Femur (tissue), 1 donor: ENCODE measurements around the gene ANXA4.

Source experiments
- DNase-seq: peaks from one replicate; pipeline ENCODE4 v3.0.0-alpha.2; 2017

Gene ANXA4

DNA sequence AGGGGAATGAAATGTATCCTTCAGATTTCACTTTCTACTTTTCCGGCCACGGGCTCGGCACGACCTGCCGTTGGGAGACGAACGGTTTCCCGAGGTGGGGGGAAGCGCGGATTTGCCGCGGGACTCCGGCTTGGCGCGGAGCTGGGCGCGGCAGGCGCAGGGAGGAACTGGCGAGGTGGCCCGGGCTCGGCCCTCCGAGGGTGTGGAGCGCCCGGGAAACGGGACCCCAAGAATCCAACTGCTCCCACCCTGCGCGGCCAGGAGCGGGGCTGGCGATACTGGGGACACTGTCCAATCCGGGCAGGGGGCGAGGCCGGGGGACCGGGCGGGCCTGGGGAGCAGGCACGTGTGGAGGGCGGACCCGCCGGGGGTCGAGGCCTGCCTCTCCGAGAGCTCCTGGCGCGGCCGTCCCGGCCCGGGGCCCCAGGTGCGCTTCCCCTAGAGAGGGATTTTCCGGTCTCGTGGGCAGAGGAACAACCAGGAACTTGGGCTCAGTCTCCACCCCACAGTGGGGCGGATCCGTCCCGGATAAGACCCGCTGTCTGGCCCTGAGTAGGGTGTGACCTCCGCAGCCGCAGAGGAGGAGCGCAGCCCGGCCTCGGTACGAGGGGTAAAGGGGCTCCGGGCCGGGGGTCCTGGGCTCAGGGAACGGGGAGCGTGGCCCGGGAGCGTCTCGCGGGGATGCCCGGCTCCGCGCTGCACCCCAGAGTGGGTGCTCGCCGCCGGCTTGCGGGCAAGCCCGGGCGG is at the start of gene ANXA4:
Gene ANXA4 (plus strand): TSS at position 560 of the 747 bp plus-strand sequence. CDS start 39,432 bp downstream, outside the sequence.
- DNase-seq, result peak; percentile 85

DNA sequence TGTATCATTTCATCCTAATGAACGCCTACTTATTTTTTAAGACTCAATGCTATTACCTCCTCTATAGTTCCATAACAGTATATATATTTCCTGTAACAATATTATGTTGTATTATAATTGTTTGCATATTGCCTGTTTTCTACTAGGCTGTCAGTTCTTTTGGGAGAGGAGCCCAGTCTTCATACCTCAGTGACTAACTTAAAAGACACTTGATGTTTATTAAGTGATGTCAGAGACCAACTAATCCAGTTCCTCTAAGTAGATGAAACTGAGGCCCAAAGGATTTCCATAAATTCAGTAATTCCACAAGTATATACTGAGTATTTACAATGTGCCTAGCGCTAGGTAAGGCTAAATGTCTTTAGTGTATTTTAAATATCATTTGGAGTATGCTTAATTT is 49.5 kb upstream of the ANXA4 start:
- DNase-seq, result no peak

DNA sequence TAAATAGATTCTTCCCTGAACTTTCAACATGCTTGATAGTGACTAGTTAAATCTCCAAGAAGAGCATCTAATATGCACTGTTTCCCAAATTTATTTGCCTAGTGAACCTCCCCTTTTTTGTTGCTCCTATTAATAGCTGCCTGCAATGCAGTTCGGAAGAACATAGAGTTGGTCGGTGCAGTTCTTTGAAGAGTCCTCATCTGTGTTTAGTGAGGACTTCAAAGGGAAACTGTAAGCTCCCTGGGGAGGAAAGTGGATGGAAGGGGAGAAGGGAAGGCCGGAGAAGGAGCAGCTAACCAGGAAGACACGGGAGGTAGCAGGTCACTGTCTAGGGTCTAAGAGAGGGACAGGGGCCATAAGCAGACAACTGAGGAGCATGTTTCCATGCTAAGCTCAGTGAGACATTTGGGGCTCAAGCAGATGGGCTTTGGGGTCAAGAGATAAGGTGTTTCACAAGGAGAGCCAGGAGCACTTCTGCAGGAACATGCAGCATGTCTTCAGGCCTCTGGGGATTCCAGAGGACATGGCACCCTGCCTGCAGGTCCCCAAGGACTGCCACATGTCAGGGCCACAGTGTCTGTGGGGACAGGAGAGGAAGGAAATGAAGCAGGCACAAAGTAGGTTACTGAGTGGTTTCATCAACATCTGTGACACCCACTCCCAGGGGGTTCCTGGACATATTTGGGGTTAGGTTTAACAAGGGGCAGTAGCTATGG is 48.7 kb upstream of the ANXA4 start:
- DNase-seq, result peak; percentile 33

DNA sequence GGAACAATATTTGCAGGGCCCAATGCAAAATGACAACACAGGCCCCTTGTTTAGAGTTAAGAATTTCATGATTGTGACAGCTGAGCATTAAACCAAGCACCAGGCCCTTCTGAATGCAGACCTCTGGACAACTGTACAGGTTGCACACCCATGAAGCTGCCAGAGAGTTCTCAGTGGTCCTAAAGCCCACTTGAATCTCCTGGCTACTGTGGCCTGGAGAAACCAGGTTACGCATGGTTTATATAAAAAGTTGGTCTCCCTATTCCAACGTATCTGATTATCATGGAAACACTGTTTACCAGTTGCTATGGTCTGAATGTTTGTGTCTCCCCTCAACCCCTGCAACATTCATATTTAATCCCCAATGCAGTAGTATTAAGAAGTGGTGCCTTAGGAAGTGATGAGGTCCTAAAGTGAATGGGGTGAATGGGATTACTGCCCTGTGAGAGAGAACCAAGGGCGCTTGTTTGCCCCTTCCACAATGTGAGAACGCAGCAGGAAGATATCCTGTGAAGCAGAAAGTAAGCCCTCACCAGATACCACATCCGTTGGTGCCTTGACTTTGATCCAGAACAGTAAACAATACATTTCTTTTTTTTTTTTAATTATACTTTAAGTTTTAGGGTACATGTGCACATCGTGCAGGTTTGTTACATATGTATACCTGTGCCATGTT is 48.0 kb upstream of the ANXA4 start:
- no peak for DNase-seq

DNA sequence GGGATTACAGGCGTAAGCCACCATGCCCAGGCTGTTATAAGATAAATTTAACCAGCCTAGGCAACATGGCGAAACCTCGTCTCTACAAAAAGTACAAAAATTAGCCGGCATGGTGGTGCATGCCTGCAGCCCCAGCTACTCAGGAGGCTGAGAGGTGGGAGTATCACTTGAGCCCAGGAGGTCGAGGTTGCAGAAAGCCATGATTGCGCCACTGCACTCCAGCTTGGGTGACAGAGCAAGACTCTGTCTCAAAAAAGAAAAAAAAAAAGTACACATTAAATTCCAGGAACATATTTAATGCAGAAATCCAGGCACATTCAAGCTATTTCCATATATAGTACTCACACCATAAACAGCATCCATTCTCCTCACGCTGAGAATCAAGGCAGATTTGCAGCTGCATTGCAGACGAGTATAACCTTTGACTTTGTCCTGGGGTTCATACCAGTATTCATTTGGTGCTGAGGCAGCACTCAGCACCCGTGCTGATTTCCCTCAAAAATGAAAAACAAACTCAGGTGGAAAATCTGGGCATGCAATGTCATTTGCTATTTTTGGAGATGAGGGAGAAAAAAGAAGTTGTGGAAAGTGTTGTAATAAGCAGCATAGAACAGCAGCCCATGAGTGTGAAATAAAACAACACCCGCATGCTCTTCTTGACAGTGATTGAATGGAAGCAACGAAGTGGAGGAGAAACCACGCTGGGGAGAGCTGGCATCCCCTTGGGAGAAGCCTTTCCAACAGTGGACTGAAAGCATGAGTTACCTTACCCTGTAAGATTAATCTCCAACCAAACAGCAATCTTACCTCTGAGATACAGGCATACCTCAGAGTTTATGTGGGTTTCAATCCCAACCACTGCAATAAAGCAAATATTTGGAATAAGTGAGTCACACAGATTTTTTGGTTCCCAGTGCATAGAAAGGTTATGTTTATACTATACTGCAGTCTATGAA is 46.8 kb upstream of the ANXA4 start:
- DNase-seq, result no peak

DNA sequence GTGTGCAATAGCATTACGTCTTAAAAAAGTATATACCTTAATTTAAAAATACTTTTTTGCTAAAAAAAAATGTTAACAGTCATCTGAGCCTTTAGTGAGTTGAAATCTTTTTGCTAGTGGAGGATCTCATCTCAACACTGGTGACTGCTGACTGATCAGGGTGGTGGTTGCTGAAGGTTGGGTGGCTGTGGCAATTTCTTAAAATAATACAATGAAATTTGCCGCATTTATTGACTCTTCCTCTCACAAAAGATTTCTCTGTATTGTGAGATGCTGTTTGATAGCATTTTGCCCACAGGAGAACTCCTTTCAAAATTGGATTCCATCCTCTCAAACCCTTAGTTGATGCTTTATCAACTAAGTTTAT is 46.1 kb upstream of the ANXA4 start:
- no peak for DNase-seq

DNA sequence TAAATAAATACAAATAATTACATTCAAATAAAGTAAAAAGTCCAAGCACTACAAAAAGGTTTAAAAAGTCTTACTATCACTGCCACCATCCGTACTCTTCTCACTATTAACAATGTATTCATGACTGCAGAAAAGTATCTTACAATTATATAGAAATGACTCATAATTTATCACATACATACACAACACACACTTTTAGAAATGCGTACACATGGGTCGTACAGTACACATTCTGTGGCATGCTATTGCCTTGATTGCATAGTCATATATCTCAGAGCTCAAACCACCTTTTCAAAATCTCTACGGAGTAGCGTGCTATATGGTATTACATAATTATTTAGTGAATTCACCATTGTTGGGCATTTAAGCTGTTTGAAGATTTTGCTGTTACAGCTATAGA is 41.6 kb upstream of the ANXA4 start:
- DNase-seq, result no peak

DNA sequence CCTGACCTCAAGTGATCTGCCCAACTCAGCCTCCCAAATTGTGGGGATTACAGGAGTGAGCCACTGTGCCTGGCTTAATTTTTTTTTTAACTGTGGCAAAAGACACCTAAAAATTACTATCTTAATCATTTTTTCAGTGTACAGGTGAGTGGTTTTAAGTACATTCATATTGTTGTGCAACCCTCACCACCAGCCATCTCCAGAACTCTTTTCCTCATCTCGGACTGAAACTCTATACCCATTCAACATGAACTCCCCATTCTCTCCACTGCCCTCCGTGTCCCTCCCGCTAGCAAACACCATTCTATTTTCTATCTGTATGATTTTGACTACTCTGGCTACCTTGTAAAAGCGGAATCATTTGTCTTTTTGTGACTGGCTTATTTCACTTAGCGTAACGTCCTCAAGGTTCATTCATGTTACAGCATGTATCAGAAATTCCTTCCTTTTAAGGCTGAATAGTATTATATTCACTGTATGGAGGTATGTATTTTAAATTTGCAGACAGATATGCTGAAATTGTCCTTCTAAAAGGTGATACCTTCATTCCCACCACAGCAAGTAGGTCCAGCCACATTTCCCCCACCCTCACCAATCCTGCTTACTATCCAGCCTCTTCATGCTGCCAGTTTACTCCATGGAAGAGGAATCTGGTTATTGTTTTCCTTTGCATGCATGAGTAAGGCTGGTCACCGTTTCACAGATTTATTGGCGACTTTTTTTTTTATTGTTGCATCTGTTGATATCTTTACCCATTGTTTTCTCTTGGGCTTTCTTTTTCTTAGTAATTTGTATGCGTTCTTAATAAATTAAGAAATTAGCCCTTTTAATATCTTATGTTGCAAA is 40.6 kb upstream of the ANXA4 start:
- no peak for DNase-seq

DNA sequence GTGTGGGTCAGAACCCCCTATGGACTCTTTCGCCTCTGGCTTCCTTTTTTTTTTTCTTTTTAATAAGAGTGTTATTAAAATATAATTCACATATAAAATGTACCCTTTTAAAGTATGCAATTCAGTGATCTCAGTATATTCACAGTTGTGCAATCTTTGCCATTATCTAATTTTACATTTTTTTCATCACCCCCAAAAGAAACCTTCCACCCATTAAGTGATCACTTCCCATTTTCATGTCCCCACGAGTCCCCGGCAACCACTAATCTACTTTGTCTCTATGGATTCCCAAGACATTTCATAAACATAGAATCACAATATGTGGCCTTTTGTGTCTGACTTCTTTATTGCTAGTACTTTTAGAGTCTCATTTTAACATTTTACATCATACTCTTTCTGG is 38.7 kb upstream of the ANXA4 start:
- DNase-seq, result no peak

DNA sequence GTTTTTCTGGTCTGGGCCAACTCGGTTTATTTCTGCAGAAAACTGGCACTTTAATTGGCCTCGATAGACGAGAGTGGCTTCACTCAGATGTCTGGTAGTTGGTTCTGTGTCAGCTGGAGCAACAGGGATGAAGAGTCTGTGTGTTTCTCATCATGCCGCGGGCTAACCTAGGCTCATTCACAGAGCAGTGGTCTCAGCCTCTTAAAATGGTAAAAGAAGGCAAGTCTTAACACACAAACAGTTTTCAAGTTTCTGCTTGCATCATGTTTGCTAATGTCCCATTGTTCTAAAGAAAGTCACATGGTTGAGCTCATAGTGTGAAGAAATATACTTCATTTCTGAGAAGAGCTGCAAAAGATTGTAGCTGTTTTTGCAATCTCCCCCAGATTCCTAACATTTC is 37.5 kb upstream of the ANXA4 start:
- DNase-seq, result no peak

DNA sequence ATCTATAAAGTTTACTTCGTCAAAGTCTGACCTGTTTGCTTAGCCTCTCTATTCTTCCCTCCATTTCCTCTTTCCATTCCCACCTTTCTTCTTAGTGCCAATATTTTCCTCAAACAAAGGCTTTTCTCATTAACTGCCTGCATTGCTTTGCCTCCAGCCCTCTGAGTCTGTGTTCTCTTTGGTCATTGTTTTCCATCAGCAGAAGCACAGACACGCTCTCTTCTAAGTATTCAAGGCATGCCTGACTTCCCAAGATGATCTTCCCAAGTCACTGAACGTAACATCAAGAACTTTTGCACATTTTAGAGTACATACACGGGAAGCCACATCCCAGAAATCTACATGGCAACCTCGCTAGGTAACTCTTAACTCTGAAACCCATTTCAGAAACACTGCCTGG is 32.6 kb upstream of the ANXA4 start:
- DNase-seq, result no peak

DNA sequence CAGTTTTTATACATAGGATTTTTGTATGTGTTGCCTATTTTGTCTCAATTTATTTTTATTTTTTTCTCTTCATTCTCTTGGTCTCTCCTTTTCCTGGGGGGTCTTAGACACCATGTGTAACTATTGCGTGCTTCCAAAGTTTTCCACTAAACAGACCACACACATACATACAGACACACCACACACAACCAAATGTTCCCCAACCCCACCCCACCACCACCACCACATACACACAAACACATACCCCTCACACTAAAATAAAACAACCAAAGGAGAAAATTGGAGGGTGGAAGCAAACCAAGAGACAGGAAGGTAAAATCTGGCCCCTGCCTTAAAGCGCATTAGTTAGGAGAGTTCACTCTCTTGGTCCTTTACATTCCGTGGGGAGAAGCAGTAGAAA is 30.0 kb upstream of the ANXA4 start:
- no peak for DNase-seq

DNA sequence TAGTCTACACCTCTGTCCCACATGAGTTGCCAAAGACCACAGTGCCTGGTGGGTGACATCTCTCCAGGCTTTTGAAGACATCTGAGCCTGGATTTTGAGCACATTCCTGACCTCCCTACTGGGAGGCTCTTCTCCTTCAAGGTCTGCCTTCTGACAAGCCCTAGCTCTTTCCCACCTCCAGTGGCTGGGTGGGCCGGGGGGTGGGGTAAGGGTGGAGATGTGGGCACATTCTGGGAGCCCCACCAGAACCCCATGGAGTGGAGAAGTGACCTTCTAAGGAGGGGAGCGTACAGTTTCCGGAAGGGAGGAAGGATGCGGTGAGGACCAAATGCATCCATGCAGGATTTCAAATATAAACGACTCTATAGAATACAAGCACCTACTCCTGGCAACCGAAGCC is 27.9 kb upstream of the ANXA4 start:
- DNase-seq, result no peak

DNA sequence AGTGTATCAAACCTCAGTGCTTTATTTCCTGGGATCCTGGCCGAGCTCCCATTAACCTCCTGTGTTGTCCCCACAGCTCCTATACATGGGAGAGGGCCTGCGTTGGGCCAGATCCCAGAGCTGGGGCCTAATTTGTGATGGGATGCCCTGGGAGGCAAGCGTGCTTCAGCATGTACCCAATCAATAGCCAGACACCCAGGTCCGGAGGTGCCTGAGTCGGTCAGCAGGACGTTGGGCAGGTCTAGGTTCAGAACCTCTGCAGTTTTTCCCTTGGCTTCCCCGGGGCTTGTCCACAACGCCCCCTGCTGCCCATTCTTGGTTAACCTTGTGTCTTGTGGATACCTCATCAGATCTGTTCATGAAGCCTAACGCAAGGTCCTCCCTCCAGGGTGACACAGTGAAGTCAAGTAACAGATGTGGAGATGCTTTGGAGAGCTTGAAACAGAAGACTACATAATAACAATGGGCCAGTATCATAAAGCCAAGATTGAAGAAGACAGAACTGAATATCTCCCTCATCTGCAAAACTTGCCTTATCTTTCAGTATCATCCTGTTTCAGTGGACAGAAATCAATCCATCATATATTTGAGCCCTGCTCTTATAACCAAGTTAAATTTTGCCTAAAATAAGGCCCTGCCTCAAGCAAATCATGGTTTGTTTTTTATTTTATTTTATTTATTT is 27.3 kb upstream of the ANXA4 start:
- peak; percentile 84 for DNase-seq

DNA sequence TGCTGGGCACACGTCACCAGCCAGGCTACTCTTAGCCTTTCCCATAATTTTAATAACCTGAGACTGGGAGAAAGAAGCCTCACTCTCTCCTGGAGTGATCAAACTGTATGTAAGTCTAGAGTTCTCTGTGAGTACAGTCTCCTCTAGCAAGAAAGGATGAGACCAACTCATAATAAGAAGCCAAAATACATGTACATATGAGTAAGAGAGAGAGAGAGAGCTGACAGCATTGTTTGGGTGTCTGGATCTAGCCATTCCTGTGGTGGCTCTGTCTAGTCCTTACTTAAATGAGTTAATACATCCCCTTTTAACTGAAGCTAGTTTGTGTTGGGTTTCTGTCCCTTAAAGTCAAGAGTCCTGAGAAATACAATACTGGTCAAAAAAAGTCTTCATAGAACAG is 26.0 kb upstream of the ANXA4 start:
- no peak for DNase-seq

DNA sequence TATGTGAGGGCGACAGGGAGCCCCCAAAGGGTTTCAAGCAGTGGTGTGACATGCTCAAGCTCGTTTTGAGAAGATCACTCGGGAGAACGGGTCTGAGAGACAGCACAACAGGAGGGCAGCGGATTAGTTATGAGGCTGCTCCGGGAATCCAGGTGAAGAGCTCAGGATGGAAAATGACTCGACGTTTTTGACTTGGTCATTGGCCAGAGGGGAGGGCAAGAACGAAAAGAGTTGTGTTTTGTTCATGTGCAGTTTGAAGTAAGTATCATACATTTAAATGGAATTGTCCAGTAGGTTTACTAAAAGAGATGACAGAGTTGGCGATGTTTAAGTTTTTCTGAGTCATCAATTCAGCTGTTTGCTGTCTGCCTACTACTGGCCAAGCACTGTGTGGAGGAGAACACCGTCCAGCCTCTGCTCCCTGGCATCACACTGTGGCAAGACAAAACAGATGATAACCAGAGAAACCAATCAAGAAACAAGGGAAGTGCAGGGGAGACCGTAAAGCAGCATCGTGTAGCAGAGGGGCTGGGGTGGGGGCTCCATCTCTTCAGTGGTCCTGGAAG is 25.3 kb upstream of the ANXA4 start:
- DNase-seq, result no peak

DNA sequence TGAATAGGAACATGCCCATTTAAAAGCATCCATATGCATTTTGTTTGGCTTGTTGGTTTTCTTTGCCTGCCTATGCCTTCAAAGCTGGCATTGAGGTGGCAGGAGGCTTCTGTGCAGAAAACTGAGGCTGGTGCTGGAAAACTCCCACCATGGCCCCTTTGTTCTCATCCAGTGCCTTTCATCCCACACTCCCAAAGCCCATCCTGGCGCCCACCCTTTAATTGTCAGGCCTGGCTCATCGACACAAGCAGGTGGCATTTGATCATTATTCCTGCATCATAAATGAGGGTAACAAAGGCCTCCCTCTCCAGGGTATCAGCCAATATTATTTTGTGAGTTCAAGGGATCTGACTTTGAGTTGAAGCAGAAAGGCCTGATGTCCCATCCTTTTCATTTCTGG is 24.7 kb upstream of the ANXA4 start:
- DNase-seq, result no peak

DNA sequence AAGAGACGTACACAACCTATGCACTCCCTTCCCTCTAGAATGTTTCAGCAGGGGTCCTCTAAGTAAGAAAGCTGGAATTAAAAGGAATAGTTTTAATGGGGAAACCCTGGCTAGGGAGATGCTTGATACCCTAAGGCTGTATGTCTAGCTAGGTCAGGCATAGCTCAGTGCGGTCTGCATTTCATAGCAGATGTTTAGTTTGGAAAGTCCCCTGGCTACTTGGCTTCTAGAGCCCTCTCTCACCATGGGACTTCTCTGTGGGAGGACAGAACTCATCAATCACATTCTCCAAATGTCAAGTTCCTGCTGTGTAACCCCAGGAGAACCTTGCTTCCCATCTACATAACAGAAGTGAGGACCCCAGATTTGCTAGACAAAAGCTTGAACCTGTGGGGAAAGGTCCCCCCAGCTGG is 24.1 kb upstream of the ANXA4 start:
- no peak for DNase-seq

DNA sequence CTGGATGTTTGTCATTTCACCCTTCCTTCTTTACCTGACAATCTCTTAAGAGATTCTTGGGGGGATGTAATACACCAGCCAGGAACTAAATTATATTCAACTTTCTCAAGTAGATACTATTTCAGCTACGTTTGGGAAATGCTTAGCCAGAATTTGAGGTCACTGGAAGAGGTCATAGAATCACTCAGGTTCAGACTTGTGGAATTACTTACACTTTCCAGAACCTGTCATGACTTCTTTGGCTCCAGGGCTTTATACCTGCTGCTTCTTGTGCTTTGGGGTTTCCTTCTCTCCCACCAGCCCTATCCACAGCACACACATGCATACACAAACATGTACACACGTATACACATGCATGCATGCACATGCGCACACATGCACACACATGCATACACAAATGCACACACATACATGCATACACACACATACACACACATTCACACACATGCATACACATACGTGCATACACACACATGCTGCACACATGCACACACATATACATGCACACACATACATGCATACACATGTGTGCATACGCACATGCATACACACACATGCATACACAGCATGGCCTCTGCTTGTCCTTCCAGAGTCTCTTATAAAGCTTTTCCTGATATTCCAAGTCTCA is 23.5 kb upstream of the ANXA4 start:
- no peak for DNase-seq

DNA sequence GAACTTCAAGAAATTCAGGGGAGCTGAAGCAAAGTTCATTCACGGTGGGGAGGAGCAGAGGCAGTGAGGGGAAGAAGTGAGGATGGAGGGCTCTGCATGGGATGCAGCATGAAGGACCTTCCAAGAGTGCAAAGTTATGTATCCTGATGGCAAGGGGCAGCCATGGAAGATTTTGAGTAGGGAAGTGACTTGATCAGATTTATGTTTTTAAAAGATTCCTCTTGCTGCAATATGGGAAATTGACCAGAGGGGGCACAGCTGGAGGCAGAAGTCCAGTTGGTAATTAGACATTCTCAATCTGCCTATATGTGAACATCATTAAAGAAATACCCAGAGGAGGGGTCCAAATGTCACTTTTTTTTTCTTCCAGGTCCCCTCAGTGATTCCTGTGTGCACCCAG is 21.5 kb upstream of the ANXA4 start:
- no peak for DNase-seq

DNA sequence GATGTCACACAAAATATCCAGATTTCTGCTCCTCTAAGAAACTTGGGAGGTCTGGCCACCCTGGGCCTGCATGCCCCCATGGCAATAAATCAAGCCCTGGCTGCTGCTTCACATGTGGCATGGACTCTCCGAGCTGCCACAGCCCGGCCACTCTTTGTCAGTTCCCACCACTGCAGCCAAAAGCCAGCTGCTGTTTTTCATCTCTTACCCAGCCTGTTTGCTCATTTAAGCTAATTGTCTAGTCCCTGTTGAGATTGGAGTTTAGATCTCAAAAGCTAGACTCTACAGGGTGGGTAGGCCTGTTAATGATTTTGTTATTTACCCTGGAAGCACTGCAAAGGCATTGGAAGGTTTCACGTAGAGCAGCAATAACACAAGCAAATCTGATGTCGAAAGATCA is 20.9 kb upstream of the ANXA4 start:
- DNase-seq, result no peak
